HG03196 (cell line): ENCODE measurements around the gene ALAS2.
"Not testable (repeated sequence)": the region's sequence is repeated elsewhere in the genome, so short reads cannot be mapped to it uniquely, and the experiment has no call there.

ENCODE experiments used
- ATAC-seq: cut with Tn5 transposase; IDR thresholded peaks from one replicate; pipeline ENCODE4 v1.9.1; 2021; ENCODE audit not compliant: unreplicated experiment

ALAS2 gene, protein sequence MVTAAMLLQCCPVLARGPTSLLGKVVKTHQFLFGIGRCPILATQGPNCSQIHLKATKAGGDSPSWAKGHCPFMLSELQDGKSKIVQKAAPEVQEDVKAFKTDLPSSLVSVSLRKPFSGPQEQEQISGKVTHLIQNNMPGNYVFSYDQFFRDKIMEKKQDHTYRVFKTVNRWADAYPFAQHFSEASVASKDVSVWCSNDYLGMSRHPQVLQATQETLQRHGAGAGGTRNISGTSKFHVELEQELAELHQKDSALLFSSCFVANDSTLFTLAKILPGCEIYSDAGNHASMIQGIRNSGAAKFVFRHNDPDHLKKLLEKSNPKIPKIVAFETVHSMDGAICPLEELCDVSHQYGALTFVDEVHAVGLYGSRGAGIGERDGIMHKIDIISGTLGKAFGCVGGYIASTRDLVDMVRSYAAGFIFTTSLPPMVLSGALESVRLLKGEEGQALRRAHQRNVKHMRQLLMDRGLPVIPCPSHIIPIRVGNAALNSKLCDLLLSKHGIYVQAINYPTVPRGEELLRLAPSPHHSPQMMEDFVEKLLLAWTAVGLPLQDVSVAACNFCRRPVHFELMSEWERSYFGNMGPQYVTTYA

DNA sequence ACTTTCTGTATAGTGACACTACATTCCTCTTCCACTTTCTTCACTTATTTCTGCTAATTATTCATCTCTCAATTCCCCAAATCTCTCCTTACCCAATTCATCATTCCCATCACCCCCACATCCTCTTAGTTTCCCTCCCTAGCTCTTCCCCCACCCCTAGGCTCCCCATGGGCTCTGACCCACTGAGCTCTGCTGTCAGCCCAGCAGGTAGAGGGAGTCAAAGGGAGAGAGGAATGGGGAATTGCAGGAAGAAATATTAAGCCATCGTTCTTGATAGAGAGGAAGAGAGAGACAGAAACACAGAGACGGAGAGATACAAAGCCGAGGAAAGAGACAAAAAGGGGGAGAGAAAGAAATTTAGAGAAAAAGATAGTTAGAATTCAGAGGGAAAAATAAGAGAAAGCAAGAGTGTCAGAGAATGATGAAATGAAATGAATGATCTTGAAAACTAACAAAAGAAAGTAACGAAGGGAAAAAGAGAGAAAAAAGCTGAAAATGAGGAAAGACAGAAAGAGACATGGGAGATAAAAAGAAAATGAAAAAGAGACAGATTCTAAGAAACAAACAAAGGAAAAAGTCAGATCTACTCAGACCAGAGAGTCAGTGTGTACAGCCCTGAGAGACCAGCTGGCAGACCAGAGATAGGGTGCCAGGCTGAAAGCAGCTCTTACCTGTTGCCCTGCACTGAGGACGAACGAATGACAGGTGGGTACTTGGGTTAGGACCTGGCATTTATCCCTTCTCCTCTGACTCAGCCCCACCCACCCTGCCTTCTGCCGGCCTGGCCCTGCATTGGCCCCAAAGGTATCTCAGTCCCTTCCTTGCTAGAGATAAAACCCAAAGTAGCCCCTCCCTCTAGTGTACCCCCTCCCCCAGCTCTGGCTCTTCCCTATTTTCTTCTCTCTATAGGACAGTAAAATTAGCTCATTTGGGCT lies at the start of gene ALAS2:
Gene ALAS2, minus strand, starts transcription at position 707 of the 935 bp plus-strand sequence. CDS start 4,977 bp downstream, outside the sequence.
- ATAC-seq = no peak

DNA sequence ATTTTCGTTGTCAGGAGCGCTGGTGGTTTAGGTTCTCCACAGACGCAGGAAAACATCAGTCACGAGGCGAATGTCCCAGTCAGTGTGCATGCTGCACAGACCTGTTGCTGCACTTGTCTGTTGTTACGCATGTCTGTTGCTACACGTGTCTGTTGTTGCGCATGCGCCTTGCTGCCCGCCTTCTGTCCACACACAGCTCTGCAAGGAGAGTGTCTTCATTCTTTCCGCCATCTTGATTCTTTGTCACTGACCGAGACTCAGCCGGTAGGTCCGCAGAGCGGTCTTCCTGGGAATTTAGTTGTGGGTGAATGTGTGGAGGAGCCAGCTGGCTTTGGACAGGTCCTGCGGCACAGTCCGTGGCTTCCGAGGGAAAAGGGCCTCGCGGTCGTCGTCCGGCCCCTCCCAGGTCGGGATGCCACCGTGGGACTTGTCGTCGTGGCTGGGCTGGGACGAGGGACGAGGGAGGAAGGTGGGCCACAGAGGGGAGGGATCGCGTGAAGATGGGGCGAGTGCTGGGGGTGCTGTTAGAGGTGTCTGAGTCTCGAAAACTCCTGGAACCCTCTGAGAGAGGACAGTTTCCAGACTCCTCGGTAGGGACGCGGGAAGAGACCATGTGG lies 44.2 kb upstream of the ALAS2 start, which contains the start of gene PAGE2B:
Gene PAGE2B, plus strand, starts transcription at position 180 of the 617 bp plus-strand sequence. CDS start 1,012 bp downstream, outside the sequence.
- no peak for ATAC-seq

- ATAC-seq = no peak
These were observed 41.5 kb upstream of the ALAS2 start for GRCh38 chrX:55072286-55072685.

- ATAC-seq = not testable (repeated sequence)
These were observed 36.4 kb upstream of the ALAS2 start for GRCh38 chrX:55067180-55067579.

- no peak for ATAC-seq
These were observed 27.0 kb upstream of the ALAS2 start for GRCh38 chrX:55057675-55058249.

- ATAC-seq = no peak
These were observed 26.3 kb upstream of the ALAS2 start for GRCh38 chrX:55056820-55057674.

DNA sequence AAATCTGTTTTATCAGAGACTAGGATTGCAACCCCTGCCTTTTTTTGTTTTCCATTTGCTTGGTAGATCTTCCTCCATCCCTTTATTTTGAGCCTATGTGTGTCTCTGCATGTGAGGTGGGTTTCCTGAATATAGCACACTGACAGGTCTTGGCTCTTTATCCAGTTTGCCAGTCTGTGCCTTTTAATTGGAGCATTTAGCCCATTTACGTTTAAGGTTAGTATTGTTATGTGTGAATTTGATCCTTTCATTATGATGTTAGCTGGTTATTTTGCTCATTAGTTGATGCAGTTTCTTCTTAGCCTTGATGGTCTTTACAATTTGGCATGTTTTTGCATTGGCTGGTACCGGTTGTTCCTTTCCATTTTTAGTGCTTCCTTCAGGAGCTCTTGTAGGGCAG lies 19.8 kb upstream of the ALAS2 start:
- not testable (repeated sequence) for ATAC-seq

GRCh38 chrX:55041514-55041913 lies 10.7 kb upstream of the ALAS2 start:
- no peak for ATAC-seq

- ATAC-seq = no peak
These were observed 8.7 kb upstream of the ALAS2 start for GRCh38 chrX:55039471-55039870.

DNA sequence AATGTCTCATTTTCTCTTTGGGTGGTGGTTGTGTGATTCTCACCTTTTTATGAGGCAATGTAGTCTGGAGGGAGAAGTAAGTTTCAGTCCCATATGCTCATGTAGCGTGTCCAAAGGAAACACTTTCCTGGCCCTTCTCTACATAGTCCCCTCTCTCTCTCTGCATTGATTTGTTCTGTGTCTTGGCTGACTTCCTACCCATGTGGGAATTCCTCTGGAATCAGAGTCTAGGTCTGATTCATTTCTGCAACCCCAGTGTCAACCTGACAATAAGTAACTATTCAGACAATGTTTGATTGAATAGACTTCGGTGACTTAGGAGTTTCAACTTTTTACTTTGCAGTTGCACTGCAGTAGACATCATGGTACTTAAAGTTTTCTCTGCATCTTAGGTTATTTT lies 2.7 kb upstream of the ALAS2 start:
- ATAC-seq = no peak

GRCh38 chrX:55029291-55029690 lies 1.5 kb downstream of the ALAS2 start:
- ATAC-seq = no peak

DNA sequence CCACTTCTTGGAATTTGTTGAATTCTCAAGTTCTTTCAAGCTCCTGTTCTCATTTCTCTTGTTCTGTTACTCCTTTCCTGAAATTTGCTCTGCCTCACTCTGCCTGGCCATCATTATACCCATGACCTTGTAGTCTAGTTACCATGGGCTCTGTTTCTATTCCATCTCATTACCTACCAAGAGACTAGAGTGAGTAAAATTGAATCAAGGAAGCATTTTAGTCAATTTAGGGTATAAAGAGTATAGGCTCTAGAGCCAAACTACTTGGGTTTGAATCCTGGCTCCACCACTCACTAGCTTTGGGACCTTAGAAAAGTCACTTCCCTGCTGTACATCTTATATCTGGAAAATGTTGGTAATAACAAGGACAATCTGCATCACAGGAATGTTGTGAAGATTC lies 2.2 kb downstream of the ALAS2 start:
- ATAC-seq = no peak

- ATAC-seq = no peak
These were observed 2.7 kb downstream of the ALAS2 start for GRCh38 chrX:55028040-55028439.

DNA sequence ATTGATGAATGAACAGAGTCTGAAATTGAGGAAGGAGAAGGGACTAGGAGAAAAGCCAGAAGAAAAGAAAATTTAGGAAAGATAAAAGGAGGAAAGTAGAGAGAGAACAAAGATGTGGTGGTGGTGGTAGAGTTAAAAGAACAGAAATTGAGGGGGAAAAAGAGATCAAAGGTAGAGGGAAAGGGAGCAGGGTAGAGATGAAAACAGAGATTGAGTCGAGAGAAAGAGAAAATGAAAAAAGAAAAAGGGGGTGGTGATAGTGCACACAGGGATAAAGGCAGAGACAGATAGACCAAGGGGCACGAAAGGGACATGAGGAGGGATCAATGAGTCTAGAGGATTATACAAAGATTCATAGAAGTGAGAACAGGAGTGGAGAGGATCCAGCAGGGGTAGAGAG lies 3.9 kb downstream of the ALAS2 start:
- no peak for ATAC-seq

- ATAC-seq = no peak
These were observed 4.6 kb downstream of the ALAS2 start for GRCh38 chrX:55026143-55026542.

DNA sequence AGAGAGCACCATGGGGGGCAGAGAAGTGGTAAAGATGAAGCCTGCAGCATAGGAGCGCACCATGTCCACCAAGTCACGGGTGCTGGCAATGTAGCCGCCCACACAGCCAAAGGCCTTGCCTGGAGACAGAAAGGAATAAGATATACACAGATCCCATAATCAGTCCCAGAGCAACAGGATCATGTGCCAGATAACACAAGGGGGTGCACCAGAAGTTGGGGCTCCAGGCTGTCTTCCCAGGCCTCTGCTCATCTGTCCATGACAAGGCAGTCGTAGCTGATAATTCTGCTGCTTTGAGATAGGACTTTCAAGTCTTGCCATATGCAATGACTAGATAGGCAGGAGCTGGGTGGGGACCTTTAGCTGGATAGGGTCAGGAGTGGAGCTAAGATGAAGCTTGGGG lies 15.9 kb downstream of the ALAS2 start:
- ATAC-seq = no peak

DNA sequence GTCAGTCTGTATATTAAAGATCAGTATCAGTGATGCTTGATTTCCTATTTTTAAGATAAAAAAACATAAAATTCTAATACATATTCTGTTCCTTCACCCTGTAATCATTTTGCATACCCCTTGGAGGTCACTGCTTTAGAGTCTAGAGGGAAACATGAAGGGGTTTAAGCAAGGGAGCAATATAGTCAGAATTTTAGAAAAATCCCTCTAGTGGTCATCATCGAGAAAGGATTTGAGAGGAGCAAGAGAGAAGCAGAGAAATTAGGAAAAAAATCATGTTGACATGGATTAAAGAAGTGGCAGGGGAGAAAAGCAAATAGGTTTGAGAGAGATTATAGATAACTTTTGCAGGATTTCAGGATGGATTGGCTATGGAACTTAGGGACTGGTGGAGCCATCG lies 19.5 kb downstream of the ALAS2 start:
- ATAC-seq = no peak

GRCh38 chrX:55008571-55009358 lies 22.0 kb downstream of the ALAS2 start:
- ATAC-seq = no peak

DNA sequence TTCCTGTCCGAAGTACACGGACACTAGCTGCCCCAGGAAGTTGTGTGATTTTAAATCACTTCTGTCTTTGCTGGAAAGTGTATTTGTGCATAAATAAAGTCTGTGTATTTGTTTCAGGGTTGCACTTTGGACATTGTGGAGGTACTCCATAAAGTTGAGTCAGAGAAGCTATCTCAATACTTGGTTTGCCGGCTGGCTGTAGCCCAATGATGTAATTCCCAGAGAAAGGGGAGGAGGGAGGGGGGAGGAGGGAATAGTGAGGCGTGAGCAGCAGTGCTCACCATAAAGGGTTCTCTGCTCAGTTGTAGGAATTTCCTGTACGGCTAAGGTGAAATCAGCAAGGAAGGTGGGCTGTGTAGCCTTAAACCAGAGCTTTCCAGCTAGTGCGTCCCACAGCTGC lies 23.1 kb downstream of the ALAS2 start:
- ATAC-seq = no peak
